ENCODE data around the gene ARF1.

DNA sequence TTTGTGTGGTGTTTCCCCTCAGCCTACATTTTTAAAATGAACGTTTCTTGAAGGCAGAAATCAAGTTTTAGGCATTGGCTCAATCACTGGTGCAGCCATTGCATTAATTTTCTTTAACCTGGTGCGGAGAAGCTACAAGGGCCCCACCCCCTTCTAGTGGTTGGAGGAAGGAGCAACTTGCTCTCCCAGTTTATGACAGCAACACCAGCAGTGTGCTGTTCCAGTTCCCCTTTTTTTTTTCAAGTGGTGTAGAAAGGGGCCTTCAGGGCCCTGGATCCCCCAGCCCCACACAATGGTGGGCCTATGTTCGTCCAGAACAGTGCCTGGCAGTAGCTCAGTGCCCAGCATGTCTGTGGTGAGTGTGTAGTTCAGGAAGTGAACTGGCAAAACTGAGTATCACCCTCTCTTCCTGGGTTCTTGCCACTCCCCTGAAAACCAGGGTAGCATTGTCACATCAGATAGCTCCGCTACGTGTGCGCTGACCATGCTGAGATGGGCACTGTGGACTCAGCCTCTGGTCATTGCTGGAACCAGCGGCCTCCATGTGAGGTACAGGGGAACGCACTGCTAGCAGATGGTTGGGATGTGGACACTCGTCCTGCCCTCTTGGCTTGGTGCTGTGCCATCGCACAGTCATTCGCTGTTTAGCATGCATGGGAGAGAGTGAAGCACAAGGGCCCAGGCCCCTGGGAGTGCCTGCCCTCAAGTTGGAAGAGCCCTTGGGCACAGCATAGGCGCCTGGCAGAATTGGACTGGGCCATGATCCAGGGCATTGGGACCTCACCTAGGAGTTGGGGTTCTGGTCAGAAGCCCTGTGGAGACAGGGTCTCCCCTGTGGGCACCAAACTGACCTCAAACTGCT, 7.2 kb downstream of the ARF1 start:
- TF ChIP-seq, protein P1, sequence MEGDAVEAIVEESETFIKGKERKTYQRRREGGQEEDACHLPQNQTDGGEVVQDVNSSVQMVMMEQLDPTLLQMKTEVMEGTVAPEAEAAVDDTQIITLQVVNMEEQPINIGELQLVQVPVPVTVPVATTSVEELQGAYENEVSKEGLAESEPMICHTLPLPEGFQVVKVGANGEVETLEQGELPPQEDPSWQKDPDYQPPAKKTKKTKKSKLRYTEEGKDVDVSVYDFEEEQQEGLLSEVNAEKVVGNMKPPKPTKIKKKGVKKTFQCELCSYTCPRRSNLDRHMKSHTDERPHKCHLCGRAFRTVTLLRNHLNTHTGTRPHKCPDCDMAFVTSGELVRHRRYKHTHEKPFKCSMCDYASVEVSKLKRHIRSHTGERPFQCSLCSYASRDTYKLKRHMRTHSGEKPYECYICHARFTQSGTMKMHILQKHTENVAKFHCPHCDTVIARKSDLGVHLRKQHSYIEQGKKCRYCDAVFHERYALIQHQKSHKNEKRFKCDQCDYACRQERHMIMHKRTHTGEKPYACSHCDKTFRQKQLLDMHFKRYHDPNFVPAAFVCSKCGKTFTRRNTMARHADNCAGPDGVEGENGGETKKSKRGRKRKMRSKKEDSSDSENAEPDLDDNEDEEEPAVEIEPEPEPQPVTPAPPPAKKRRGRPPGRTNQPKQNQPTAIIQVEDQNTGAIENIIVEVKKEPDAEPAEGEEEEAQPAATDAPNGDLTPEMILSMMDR (conservative IDR thresholded peaks at IDR 0.05; ENCODE audit: low read length) = no peak
- no peak for TF ChIP-seq EZH2phosphoT487 (IDR thresholded peaks at IDR 0.05; ENCODE audit: borderline replicate concordance, low read depth, low read length)

Data from OCI-LY7 (cell line).